Esophagus muscularis mucosa (tissue), 4 donors: ENCODE results near the gene SPATA33.

Source experiments
- EP300 ChIP-seq: sonication (generic); formaldehyde crosslinking; IDR thresholded peaks from one replicate; pipeline ENCODE4 v1.6.1; 2017; ENCODE audit warnings: antibody characterized with exemption
- POLR2A ChIP-seq: fragments of 450-650 bp; IDR thresholded peaks from one replicate; pipeline ENCODE4 v1.6.1; 2017; ENCODE audit warnings: antibody characterized with exemption, moderate library complexity, mild to moderate bottlenecking, low read depth
- POLR2AphosphoS5 ChIP-seq, 2 donors: sonication (generic); formaldehyde crosslinking; IDR thresholded peaks; one replicate each; pipeline ENCODE4 v1.6.1; 2017; ENCODE audit warnings: antibody characterized with exemption in 2 of 2
- TF ChIP-seq, protein P1 (sequence below), 3 experiments: fragments of 200-600 bp in 2 of 3; fragments of 450-650 bp in 1 of 3; sonication (generic) in 2 of 3; IDR thresholded peaks; one replicate each; pipeline ENCODE4 v1.5.1; 2017 to 2019; ENCODE audit warnings: antibody characterized with exemption in 3 of 3, mild to moderate bottlenecking in 2 of 3, moderate library complexity in 1 of 3

- TF ChIP-seq, protein P1, sequence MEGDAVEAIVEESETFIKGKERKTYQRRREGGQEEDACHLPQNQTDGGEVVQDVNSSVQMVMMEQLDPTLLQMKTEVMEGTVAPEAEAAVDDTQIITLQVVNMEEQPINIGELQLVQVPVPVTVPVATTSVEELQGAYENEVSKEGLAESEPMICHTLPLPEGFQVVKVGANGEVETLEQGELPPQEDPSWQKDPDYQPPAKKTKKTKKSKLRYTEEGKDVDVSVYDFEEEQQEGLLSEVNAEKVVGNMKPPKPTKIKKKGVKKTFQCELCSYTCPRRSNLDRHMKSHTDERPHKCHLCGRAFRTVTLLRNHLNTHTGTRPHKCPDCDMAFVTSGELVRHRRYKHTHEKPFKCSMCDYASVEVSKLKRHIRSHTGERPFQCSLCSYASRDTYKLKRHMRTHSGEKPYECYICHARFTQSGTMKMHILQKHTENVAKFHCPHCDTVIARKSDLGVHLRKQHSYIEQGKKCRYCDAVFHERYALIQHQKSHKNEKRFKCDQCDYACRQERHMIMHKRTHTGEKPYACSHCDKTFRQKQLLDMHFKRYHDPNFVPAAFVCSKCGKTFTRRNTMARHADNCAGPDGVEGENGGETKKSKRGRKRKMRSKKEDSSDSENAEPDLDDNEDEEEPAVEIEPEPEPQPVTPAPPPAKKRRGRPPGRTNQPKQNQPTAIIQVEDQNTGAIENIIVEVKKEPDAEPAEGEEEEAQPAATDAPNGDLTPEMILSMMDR (IDR thresholded peaks at IDR 0.05) = no peak
- TF ChIP-seq POLR2A (no peak), POLR2AphosphoS5 (IDR thresholded peaks at IDR 0.05) (no peak), EP300 (no peak)
Observed at GRCh38 chr16:89642574-89642973, 15.1 kb upstream of the SPATA33 start.
